ENCODE measurements around the gene ZNF8.

ZNF8 gene

GRCh38 chr19:58336820-58337219 is 58.1 kb downstream of the ZNF8 start:
- no peak overlapping the region for H3K27ac ChIP-seq
- TF ChIP-seq CTCF (conservative IDR thresholded peaks at IDR 0.05): no peak

GRCh38 chr19:58338336-58338735 is 59.6 kb downstream of the ZNF8 start:
- H3K27ac ChIP-seq: no peak overlapping the region
- TF ChIP-seq CTCF (conservative IDR thresholded peaks at IDR 0.05): no peak

- no peak overlapping the region for H3K27ac ChIP-seq
- peak; percentile 19; the same call in 1 of the 2 replicates for TF ChIP-seq CTCF (conservative IDR thresholded peaks at IDR 0.05)
Measured at GRCh38 chr19:58338825-58339558, 60.2 kb downstream of the ZNF8 start.

GRCh38 chr19:58345558-58345957 is 66.8 kb downstream of the ZNF8 start:
- no peak for TF ChIP-seq CTCF (conservative IDR thresholded peaks at IDR 0.05)
- H3K27ac ChIP-seq: no peak overlapping the region

- H3K27ac ChIP-seq: peak overlapping the region; percentile 47; the same call in 1 of the 2 replicates
- no peak for TF ChIP-seq CTCF (conservative IDR thresholded peaks at IDR 0.05)
Measured at GRCh38 chr19:58346961-58347929, 68.5 kb downstream of the ZNF8 start.

- peak overlapping the region; percentile 47; the same call in 1 of the 2 replicates for H3K27ac ChIP-seq
Measured at GRCh38 chr19:58348080-58348479, 69.3 kb downstream of the ZNF8 start.

GRCh38 chr19:58349590-58349989 is 70.8 kb downstream of the ZNF8 start:
- no peak overlapping the region for H3K27ac ChIP-seq
- no peak for TF ChIP-seq CTCF (conservative IDR thresholded peaks at IDR 0.05)
